Measurements from ENCODE around the gene SLC25A21. TPM values are rescaled to one million over a fixed set of nuclear protein-coding genes. Genes with fewer than 3 reads are reported as not detected.
"Not testable (repeated sequence)": the region's sequence is repeated elsewhere in the genome, so short reads cannot be mapped to it uniquely, and the experiment has no call there.

Gene SLC25A21
- total RNA-seq, 4 donors from 2014 or later: 0.67 to 2.1 (median 0.91) TPM

GRCh38 chr14:37181441-37181840 lies 9.0 kb upstream of the SLC25A21 start:
- Histone ChIP-seq H3K36me3 (no peaks in the 10 kb centered on the region), H3K9me3 (no peaks in the 10 kb centered on the region), H3K27ac (no peak overlapping the region), H3K4me3 (no peak overlapping the region), H3K27me3 (no peaks in the 10 kb centered on the region), H3K4me1 (no peaks in the 10 kb centered on the region)
- 70 to 75% methylated on average over 5 to 6 of the region's 6 CpGs for WGBS, 2 donors
- intact Hi-C loops (cut with DNase I): no loop called here
- no peak for DNase-seq
- TF ChIP-seq POLR2A (IDR thresholded peaks at IDR 0.05): no peak
- no peak for TF ChIP-seq CTCF (IDR thresholded peaks at IDR 0.05)

- H3K27ac ChIP-seq; intact Hi-C loops (cut with DNase I); DNase-seq; H3K4me3 ChIP-seq; H3K4me1 ChIP-seq; H3K36me3 ChIP-seq; H3K27me3 ChIP-seq; H3K9me3 ChIP-seq: not testable (repeated sequence)
- 93 to 97% methylated on average over 6 to 7 of the region's 7 CpGs for whole genome bisulfite sequencing, 2 donors
Measured at GRCh38 chr14:37180886-37181285, 8.5 kb upstream of the SLC25A21 start.

GRCh38 chr14:37179896-37180502 lies 7.6 kb upstream of the SLC25A21 start:
- 58 to 68% methylated on average over 4 of the region's 4 CpGs for WGBS, 2 donors

GRCh38 chr14:37172936-37173614 lies 669 bp upstream of the SLC25A21 start:
- peak overlapping the region; percentile 81 to 96 (median 90) for H3K27ac ChIP-seq
- H3K27me3 ChIP-seq: no peaks in the 10 kb centered on the region
- WGBS, 2 donors: 23 to 27% methylated on average over 5 of the region's 5 CpGs

More at GRCh38 chr14:37179896-37180502, 7.6 kb upstream of the SLC25A21 start:
- H3K9me3 ChIP-seq: no peaks in the 10 kb centered on the region
- TF ChIP-seq POLR2A (IDR thresholded peaks at IDR 0.05) (no peak), CTCF (IDR thresholded peaks at IDR 0.05) (no peak)
- H3K27ac ChIP-seq: no peak overlapping the region
- H3K27me3 ChIP-seq: no peaks in the 10 kb centered on the region
- no peak for DNase-seq
- H3K36me3 ChIP-seq: no peaks in the 10 kb centered on the region
- no peaks in the 10 kb centered on the region for H3K4me1 ChIP-seq
- H3K4me3 ChIP-seq: no peak overlapping the region
- intact Hi-C loops (cut with DNase I): no loop called here

GRCh38 chr14:37171678-37172023 lies 755 bp downstream of the SLC25A21 start:
- no peaks in the 10 kb centered on the region for H3K27me3 ChIP-seq
- H3K9me3 ChIP-seq: no peaks in the 10 kb centered on the region
- WGBS, 2 donors: 3 to 7% methylated on average over 6 of the region's 6 CpGs
- H3K36me3 ChIP-seq: no peaks in the 10 kb centered on the region
- no peak for DNase-seq
- peaks cover 0 to 22% (median 0%) of the 10 kb centered on the region in 3 donors for H3K4me1 ChIP-seq
- H3K4me3 ChIP-seq: peak overlapping the region; percentile 45 to 90 (median 65)
- peak overlapping the region; percentile 81 to 96 (median 90) for H3K27ac ChIP-seq
- no peak for TF ChIP-seq POLR2A (IDR thresholded peaks at IDR 0.05)
- TF ChIP-seq CTCF (IDR thresholded peaks at IDR 0.05): no peak
- intact Hi-C loops (cut with DNase I): no loop called here

More at GRCh38 chr14:37172936-37173614, 669 bp upstream of the SLC25A21 start:
- Histone ChIP-seq H3K4me1 (peaks cover 0 to 22% (median 0%) of the 10 kb centered on the region in 3 donors), H3K9me3 (no peaks in the 10 kb centered on the region), H3K4me3 (peak overlapping the region; percentile 45 to 90 (median 65)), H3K36me3 (no peaks in the 10 kb centered on the region)
- TF ChIP-seq CTCF (IDR thresholded peaks at IDR 0.05) (no peak), POLR2A (IDR thresholded peaks at IDR 0.05) (no peak)
- intact Hi-C loops (cut with DNase I): no loop called here
- no peak for DNase-seq

Data from esophagus squamous epithelium (tissue), 5 donors.